ENCODE results near the gene MAP2K7. TPM values are rescaled to one million over a fixed set of nuclear protein-coding genes. Genes with fewer than 3 reads are reported as not detected.

Gene MAP2K7
- total RNA-seq, 1 experiment from 2014 or later: 46.1 TPM

DNA sequence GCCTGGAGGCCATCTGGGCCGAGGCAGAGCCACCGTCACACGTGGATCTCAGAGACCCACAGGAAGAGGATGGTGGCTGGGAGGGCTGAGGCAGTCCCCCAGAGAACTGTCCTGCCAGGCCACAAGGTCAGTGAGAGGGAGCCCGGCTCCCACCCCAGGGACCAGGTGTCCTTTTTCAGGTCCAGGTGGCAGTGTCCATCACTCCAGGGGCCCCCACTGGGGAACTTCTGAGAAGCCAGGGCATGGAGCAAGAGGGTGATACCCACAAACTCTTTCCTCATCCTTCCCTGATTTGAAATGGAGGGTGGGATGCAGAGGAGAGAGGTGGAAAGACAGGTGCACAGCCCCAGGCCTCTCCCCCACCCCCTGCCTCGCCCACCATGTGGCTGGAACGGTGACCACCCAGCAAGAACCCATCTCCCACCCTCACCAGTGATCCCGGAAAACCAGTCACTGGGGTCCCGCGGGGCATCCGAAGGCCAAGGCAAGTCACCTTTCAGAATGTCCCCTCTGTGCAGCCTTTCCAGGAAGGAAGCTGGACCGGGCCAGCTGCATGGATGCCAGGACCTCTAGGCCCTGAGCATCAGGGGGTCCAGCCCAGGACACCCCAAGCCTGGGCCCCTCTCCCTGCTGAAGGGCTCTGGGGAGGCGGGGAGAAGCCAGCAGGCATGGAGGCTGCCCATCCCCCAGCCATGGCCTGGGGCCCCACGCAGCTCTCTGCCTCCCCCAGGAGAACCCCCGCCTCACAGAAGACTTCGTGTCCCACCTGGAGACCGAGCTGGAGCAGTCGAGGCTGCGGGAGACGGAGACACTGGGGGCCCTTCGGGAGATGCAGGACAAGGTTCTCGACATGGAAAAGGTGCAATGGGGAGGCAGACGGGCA is 43.6 kb upstream of the MAP2K7 start:
- BruUV-seq (replicated peaks): no TSS peak
- Histone ChIP-seq H3K36me3 (ENCODE audit: insufficient read depth, low read length, poor library complexity, severe bottlenecking) (no peaks in the 10 kb centered on the region), H3K4me3 (ENCODE audit: low read depth, low read length, poor library complexity, severe bottlenecking) (no peak overlapping the region), H3K27me3 (replicated peaks; ENCODE audit: insufficient read depth, low read depth, low read length, poor library complexity) (no peaks in the 10 kb centered on the region), H3K27ac (ENCODE audit: low read depth, low read length, poor library complexity, severe bottlenecking) (no peak overlapping the region), H3K9me3 (ENCODE audit: low read depth, low read length, poor library complexity, severe bottlenecking) (no peaks in the 10 kb centered on the region), H3K4me1 (ENCODE audit: insufficient read depth, low read length, poor library complexity, severe bottlenecking) (no peaks in the 10 kb centered on the region)
- no peak for DNase-seq (ENCODE audit: low spot score)
- POLR2A ChIA-PET (ENCODE audit: low non-redundant PET): no interaction called here
- no peak for TF ChIP-seq EZH2 (IDR thresholded peaks at IDR 0.05; ENCODE audit: borderline replicate concordance, low read depth, low read length, poor library complexity, severe bottlenecking)
- TF ChIP-seq, protein P1, sequence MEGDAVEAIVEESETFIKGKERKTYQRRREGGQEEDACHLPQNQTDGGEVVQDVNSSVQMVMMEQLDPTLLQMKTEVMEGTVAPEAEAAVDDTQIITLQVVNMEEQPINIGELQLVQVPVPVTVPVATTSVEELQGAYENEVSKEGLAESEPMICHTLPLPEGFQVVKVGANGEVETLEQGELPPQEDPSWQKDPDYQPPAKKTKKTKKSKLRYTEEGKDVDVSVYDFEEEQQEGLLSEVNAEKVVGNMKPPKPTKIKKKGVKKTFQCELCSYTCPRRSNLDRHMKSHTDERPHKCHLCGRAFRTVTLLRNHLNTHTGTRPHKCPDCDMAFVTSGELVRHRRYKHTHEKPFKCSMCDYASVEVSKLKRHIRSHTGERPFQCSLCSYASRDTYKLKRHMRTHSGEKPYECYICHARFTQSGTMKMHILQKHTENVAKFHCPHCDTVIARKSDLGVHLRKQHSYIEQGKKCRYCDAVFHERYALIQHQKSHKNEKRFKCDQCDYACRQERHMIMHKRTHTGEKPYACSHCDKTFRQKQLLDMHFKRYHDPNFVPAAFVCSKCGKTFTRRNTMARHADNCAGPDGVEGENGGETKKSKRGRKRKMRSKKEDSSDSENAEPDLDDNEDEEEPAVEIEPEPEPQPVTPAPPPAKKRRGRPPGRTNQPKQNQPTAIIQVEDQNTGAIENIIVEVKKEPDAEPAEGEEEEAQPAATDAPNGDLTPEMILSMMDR (conservative IDR thresholded peaks at IDR 0.05; ENCODE audit: low read depth, low read length): no peak
- CTCF ChIA-PET: no interaction called here
- intact Hi-C loops (cut with micrococcal nuclease; ENCODE audit: unreplicated experiment): loop anchor here (10.0 kb wide), 1 partner anchor 395 kb away; no protein-coding TSS in a partner anchor

DNA sequence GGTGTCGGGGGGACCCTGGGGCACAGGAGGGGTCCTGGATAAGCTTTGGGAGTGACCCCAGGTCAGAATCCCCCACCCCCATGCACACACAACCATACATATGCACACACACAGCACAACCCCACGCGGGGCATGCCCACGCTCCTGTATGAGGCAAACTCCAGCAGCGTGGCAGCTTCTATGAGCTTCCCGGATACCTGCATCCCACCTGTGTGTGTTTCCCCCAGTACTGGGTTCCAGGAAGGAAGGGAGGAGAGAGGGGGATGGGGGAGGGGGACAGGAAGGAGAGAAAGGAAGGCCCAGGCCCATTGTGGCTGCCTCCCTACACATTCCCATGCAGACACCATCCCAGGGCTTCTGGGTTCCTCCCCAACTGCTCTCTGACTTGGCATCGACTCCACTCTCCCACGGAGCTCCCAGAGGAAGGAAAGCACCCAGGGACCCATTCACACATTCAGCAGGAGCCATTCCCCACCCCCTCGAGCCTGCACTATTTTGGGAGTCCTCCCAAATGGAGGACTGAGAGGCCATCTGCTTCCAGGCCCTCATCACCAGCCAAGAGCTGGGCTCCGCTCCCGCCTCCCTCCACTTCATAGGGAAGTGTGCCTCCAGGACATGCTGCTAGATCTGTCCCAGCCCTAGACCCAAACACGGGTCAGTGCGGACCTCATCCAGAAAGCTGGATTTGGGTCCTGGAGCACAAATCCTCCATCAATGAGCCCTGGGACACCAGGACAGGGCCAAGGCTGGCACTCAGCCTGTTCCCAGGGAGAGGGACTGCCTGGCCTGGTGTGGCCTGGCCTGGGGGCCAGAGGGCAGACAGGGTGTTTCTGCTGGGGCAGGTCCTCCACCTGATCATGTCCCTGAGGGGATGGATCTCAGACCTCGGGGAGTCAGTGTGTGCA is 42.7 kb upstream of the MAP2K7 start:
- CTCF ChIA-PET: no interaction called here
- H3K4me1 ChIP-seq (ENCODE audit: insufficient read depth, low read length, poor library complexity, severe bottlenecking): no peaks in the 10 kb centered on the region
- no peak for TF ChIP-seq EZH2 (IDR thresholded peaks at IDR 0.05; ENCODE audit: borderline replicate concordance, low read depth, low read length, poor library complexity, severe bottlenecking)
- TF ChIP-seq, protein P1 (conservative IDR thresholded peaks at IDR 0.05; ENCODE audit: low read depth, low read length): no peak
- no peaks in the 10 kb centered on the region for H3K9me3 ChIP-seq (ENCODE audit: low read depth, low read length, poor library complexity, severe bottlenecking)
- POLR2A ChIA-PET (ENCODE audit: low non-redundant PET): no interaction called here
- H3K4me3 ChIP-seq (ENCODE audit: low read depth, low read length, poor library complexity, severe bottlenecking): no peak overlapping the region
- no TSS peak for BruUV-seq (replicated peaks)
- no peaks in the 10 kb centered on the region for H3K36me3 ChIP-seq (ENCODE audit: insufficient read depth, low read length, poor library complexity, severe bottlenecking)
- intact Hi-C loops (cut with micrococcal nuclease; ENCODE audit: unreplicated experiment): no loop called here
- DNase-seq (ENCODE audit: low spot score): no peak
- no peaks in the 10 kb centered on the region for H3K27me3 ChIP-seq (replicated peaks; ENCODE audit: insufficient read depth, low read depth, low read length, poor library complexity)
- H3K27ac ChIP-seq (ENCODE audit: low read depth, low read length, poor library complexity, severe bottlenecking): no peak overlapping the region

GRCh38 chr19:7861619-7862412 is 41.9 kb upstream of the MAP2K7 start:
- no TSS peak for BruUV-seq (replicated peaks)
- CTCF ChIA-PET: no interaction called here
- Histone ChIP-seq H3K4me1 (ENCODE audit: insufficient read depth, low read length, poor library complexity, severe bottlenecking) (no peaks in the 10 kb centered on the region), H3K27ac (ENCODE audit: low read depth, low read length, poor library complexity, severe bottlenecking) (no peak overlapping the region), H3K4me3 (ENCODE audit: low read depth, low read length, poor library complexity, severe bottlenecking) (no peak overlapping the region), H3K9me3 (ENCODE audit: low read depth, low read length, poor library complexity, severe bottlenecking) (no peaks in the 10 kb centered on the region), H3K36me3 (ENCODE audit: insufficient read depth, low read length, poor library complexity, severe bottlenecking) (no peaks in the 10 kb centered on the region), H3K27me3 (replicated peaks; ENCODE audit: insufficient read depth, low read depth, low read length, poor library complexity) (no peaks in the 10 kb centered on the region)
- TF ChIP-seq, protein P1 (conservative IDR thresholded peaks at IDR 0.05; ENCODE audit: low read depth, low read length): no peak
- TF ChIP-seq EZH2 (IDR thresholded peaks at IDR 0.05; ENCODE audit: borderline replicate concordance, low read depth, low read length, poor library complexity, severe bottlenecking): no peak
- DNase-seq (ENCODE audit: low spot score): no peak
- POLR2A ChIA-PET (ENCODE audit: low non-redundant PET): interaction anchor here (0.5 kb wide), 1 partner anchor 1081 kb away, joined by 9 read pairs; no protein-coding TSS in a partner anchor
- intact Hi-C loops (cut with micrococcal nuclease; ENCODE audit: unreplicated experiment): no loop called here
